HG03175 (cell line): ENCODE measurements around the gene FSTL4.
"Not testable (repeated sequence)": the region's sequence is repeated elsewhere in the genome, so short reads cannot be mapped to it uniquely, and the experiment has no call there.

Experiments
- ATAC-seq: cut with Tn5 transposase; IDR thresholded peaks from one replicate; pipeline ENCODE4 v1.9.1; 2021; ENCODE audit warnings: mild to moderate bottlenecking, moderate library complexity; ENCODE audit not compliant: unreplicated experiment

The FSTL4 gene

GRCh38 chr5:133235696-133236426 is 376.5 kb downstream of the FSTL4 start:
- ATAC-seq: no peak

- no peak for ATAC-seq
Observed at GRCh38 chr5:133234911-133235310, 377.4 kb downstream of the FSTL4 start.

- ATAC-seq: no peak
Observed at GRCh38 chr5:133234273-133234672, 378.1 kb downstream of the FSTL4 start.

GRCh38 chr5:133233616-133234015 is 378.7 kb downstream of the FSTL4 start:
- no peak for ATAC-seq

GRCh38 chr5:133232911-133233310 is 379.4 kb downstream of the FSTL4 start:
- no peak for ATAC-seq

- no peak for ATAC-seq
Observed at GRCh38 chr5:133232435-133232834, 379.9 kb downstream of the FSTL4 start.

GRCh38 chr5:133232011-133232410 is 380.3 kb downstream of the FSTL4 start:
- ATAC-seq: no peak

- no peak for ATAC-seq
Observed at GRCh38 chr5:133230823-133231578, 381.3 kb downstream of the FSTL4 start.

- ATAC-seq: no peak
Observed at GRCh38 chr5:133229931-133230664, 382.2 kb downstream of the FSTL4 start.

GRCh38 chr5:133228316-133228715 is 384.0 kb downstream of the FSTL4 start:
- ATAC-seq: no peak

GRCh38 chr5:133227897-133228296 is 384.4 kb downstream of the FSTL4 start:
- no peak for ATAC-seq

- no peak for ATAC-seq
Observed at GRCh38 chr5:133227082-133227481, 385.3 kb downstream of the FSTL4 start.

- ATAC-seq: no peak
Observed at GRCh38 chr5:133226186-133226585, 386.2 kb downstream of the FSTL4 start.

GRCh38 chr5:133225671-133226152 is 386.6 kb downstream of the FSTL4 start:
- no peak for ATAC-seq

- ATAC-seq: no peak
Observed at GRCh38 chr5:133222979-133223378, 389.4 kb downstream of the FSTL4 start.

GRCh38 chr5:133222521-133222920 is 389.8 kb downstream of the FSTL4 start:
- ATAC-seq: no peak

- no peak for ATAC-seq
Observed at GRCh38 chr5:133222040-133222439, 390.3 kb downstream of the FSTL4 start.

- no peak for ATAC-seq
Observed at GRCh38 chr5:133220851-133221674, 391.3 kb downstream of the FSTL4 start.

GRCh38 chr5:133219296-133219695 is 393.0 kb downstream of the FSTL4 start:
- ATAC-seq: no peak

- ATAC-seq: not testable (repeated sequence)
Observed at GRCh38 chr5:133216138-133216537, 396.2 kb downstream of the FSTL4 start.
